Body of pancreas (tissue), 4 donors: ENCODE results near the gene ANKRD11.
"Not testable (repeated sequence)": the region's sequence is repeated elsewhere in the genome, so short reads cannot be mapped to it uniquely, and the experiment has no call there.

ENCODE experiments used
- POLR2A ChIP-seq, 3 donors: fragments of 450-650 bp; IDR thresholded peaks; one replicate each; pipeline ENCODE4 v1.6.1; 2016; ENCODE audit warnings: antibody characterized with exemption in 3 of 3, mild to moderate bottlenecking in 2 of 3
- TF ChIP-seq, protein P1 (sequence below), 7 experiments: fragments of 450-650 bp in 4 of 7; fragments of 200-600 bp in 3 of 7; sonication (generic) in 3 of 7; IDR thresholded peaks; one replicate each; pipeline ENCODE4 v1.5.1; 2016 to 2019; ENCODE audit warnings: antibody characterized with exemption in 7 of 7

DNA sequence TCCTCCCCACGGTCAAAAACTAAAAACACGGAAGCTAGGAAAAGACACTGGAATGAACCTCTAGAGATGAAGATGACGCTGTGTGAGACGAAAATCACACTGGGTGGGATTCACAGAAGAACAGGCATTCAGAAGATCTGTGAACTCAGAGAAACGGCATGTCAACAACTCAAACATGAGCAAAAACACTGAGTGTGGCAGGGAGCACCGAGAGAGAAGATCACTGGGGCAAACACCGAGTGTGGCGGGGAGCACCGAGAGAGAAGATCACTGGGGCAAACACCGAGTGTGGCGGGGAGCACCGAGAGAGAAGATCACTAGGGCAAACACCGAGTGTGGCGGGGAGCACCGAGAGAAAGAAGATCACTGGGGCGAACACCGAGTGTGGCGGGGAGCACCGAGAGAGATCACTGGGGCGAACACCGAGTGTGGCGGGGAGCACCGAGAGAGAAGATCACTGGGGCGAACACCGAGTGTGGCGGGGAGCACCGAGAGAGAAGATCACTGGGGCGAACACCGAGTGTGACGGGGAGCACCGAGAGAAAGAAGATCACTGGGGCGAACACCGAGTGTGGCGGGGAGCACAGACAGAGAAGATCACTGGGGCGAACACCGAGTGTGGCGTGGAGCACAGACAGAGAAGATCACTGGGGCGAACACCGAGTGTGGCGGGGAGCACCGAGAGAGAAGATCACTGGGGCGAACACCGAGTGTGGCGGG lies 100.7 kb downstream of the ANKRD11 start:
- TF ChIP-seq, protein P1, sequence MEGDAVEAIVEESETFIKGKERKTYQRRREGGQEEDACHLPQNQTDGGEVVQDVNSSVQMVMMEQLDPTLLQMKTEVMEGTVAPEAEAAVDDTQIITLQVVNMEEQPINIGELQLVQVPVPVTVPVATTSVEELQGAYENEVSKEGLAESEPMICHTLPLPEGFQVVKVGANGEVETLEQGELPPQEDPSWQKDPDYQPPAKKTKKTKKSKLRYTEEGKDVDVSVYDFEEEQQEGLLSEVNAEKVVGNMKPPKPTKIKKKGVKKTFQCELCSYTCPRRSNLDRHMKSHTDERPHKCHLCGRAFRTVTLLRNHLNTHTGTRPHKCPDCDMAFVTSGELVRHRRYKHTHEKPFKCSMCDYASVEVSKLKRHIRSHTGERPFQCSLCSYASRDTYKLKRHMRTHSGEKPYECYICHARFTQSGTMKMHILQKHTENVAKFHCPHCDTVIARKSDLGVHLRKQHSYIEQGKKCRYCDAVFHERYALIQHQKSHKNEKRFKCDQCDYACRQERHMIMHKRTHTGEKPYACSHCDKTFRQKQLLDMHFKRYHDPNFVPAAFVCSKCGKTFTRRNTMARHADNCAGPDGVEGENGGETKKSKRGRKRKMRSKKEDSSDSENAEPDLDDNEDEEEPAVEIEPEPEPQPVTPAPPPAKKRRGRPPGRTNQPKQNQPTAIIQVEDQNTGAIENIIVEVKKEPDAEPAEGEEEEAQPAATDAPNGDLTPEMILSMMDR (IDR thresholded peaks at IDR 0.05), result not testable (repeated sequence)
- not testable (repeated sequence) for TF ChIP-seq POLR2A (IDR thresholded peaks at IDR 0.05)
